T1000 (cell line): ENCODE data around the gene NRP2.

ENCODE experiments used
- DNase-seq: peaks from one replicate; lab custom pipeline; 2025; ENCODE audit warnings: mixed read lengths; lab: John Stamatoyannopoulos, UW

The NRP2 gene, protein sequence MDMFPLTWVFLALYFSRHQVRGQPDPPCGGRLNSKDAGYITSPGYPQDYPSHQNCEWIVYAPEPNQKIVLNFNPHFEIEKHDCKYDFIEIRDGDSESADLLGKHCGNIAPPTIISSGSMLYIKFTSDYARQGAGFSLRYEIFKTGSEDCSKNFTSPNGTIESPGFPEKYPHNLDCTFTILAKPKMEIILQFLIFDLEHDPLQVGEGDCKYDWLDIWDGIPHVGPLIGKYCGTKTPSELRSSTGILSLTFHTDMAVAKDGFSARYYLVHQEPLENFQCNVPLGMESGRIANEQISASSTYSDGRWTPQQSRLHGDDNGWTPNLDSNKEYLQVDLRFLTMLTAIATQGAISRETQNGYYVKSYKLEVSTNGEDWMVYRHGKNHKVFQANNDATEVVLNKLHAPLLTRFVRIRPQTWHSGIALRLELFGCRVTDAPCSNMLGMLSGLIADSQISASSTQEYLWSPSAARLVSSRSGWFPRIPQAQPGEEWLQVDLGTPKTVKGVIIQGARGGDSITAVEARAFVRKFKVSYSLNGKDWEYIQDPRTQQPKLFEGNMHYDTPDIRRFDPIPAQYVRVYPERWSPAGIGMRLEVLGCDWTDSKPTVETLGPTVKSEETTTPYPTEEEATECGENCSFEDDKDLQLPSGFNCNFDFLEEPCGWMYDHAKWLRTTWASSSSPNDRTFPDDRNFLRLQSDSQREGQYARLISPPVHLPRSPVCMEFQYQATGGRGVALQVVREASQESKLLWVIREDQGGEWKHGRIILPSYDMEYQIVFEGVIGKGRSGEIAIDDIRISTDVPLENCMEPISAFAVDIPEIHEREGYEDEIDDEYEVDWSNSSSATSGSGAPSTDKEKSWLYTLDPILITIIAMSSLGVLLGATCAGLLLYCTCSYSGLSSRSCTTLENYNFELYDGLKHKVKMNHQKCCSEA

DNA sequence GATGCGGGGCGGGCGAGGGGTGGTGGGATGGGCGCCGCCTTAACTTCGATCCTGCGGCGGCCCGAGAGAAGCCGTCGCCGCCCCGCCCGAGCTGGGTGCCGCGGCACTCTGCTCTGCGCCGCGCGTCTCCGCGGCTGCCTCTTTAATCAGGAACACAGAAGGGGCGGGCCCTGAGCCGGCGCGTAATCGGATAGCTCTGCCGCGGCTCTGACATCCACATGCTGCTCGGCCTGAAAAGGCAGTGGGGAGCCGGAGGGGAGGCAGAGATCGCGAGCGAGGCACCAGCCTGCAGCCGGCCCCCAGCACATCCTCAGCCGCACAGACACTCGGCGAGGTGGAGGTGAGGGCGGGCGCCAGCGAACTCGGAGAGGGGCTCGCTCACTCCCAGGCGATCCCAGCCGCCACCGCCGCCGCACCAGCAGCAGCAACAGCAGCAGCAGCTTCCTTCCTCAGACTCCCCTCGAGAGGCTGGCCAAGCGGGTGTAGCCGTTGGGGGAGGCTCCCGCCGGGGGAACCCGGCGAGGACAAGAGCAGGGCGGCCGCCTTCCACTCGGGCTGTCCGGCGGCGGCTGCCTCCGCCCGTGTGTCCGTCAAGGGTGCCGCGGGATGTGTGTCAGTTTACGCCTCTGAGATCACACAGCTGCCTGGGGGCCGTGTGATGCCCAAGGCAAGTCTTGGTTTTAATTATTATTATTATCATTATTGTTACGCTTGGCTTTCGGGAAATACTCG, at the start of gene NRP2:
NRP2 (plus strand) TSS at position 263 of the 732 bp plus-strand sequence. CDS start 790 bp downstream, outside the sequence.
- DNase-seq, result peak; percentile 75

DNA sequence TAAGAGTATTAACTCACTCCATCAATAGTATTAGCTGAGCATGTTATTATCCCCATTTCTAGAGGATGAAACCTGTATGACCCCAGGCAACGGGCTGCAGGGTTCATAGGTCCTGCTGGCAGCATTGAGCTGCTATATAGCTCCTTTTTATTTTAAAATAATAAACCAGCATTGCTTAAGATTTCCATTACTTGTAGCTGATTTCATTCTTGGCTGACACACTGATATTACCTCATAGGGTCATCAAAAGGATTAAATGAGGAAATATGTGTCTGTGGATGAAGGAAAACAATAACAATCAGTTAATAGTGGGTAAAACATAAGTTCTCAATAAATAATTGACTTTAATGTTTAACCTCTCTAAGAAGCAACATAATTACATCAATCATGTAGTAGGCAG, 48.3 kb upstream of the NRP2 start:
- DNase-seq, result no peak

DNA sequence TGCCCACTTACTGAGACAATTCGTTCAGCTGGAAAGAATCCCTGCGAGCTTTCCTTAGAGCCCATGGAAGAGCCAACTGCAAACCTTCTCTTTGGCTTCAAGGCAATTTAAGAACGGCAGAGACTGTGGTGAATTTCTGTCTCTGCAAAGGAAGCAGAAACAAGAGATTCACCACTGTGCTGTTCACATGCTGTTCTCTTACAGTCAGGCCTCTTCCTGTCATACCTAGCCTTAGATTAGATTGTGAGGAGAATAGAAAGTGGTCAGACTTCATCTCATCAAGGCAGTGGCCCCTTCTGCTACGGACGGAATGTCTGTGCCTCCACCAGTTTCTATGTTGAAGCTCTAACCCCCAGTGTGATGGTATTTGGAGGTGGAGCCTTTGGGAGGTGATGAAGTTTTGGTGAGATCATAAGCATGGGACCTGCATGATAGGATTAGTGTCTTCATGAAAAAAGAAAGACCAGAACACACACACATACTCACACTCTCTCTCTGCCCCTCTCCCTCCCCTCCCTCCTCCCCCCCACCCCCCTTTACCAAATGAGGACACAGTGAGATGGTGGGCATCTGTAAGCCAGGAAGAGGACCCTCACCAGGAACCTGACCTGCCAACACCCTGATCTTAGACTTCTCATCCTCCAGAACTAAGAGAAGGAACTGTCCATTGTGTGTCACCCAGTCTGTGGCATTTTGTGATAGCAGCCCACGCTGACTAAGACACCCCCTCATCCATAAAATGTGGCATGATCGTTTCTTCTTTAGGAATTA, 45.6 kb upstream of the NRP2 start:
- no peak for DNase-seq

DNA sequence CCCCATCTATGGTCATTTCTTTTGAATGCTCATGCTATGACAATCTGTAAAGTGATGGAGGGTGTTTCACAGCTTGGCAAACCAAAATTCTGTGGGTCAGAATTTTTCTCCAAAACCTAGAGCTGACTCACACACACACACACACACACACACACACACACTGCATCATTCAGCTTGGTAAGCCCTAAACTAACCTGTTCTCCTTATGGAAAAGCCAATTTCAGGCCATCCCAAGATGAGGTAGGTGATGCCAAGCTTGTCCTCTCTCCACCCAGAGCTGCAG, 45.0 kb upstream of the NRP2 start:
- no peak for DNase-seq

DNA sequence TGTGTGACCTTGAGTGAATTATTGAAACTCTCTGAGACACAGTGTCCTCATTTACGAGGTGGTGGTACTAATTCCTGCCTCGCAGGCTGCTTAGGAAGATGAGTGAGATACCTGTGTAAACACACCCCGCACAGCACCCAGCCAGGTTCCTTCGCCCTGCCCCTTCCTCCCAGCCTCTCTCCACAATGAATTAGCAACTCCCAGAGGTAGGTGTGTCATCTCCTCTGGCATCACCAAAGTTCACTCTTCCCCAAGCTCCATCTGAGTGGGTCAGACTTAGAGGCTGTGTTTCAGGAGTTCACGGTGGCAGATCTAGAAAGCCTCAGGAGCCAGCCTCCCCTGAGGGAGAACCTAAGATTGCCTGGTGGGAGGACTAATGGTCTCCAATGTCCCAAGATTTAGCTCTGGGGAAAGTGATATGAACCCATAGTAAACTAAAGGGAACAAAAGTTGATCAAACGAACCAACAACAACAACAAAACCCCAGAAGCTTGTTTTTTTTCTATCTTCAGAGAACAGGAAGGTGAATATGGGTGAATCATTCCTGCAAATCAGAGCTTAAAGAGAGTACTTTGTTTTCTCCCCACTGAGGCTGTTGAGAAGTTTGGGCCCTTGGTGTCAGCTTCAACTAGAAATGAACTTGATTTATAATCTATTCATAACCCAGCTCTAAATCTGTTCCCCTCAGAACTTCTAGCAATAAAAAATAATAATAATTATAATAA, 44.4 kb upstream of the NRP2 start:
- DNase-seq, result no peak

DNA sequence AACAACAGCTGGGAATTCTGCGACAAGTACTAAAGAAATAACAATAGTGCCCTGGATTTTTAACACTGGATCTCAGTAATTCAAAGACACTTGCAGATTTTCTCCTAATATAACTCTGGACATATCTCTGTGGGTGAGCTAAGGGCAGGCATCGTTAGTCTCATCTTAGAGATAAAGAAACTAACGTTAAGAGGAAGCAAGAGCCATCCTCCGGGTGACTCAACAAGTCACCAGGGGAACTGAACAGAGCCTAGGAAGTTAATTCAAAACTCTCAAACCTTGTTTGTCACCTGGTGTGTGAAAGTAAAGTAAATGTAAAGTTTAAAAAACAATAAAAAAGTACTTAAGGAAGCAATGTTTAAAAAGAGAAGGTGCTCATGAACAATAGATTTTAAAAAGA, 41.6 kb upstream of the NRP2 start:
- no peak for DNase-seq

DNA sequence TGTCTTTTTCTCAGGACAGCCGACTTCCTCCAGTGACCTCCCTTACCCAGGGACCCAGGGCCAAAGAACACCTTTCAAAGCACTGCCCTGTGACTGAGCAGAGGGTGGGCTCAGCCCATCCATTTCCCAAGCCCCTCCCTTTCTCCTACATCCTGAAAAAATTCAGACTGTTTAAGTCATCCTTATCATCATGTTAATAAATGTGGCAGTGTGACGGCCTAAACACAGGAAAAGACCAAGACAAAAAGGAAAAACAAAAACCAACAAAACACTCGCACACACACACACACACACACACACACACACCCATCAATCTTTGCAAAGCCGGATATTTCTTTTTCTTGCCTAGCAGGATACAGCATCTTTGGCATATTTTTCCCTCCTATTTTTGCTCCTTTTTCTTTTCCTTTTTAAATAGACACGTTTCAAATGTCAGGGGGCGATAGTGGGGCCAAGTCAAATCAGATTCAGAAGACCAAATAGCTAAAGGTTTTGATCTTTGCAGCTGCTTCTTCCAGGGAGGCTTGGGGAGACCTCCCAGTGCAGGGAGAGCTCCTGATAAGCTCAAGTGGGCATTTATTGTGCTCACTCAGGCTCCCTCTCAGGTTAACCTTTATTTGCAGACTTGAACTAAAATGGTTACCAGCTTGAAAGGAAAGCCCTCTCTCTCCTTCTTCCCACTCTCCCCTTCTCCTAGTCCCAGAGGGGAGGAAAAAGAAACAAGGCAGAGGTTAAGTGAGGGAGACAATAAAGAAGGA, 39.5 kb upstream of the NRP2 start:
- DNase-seq, result no peak

DNA sequence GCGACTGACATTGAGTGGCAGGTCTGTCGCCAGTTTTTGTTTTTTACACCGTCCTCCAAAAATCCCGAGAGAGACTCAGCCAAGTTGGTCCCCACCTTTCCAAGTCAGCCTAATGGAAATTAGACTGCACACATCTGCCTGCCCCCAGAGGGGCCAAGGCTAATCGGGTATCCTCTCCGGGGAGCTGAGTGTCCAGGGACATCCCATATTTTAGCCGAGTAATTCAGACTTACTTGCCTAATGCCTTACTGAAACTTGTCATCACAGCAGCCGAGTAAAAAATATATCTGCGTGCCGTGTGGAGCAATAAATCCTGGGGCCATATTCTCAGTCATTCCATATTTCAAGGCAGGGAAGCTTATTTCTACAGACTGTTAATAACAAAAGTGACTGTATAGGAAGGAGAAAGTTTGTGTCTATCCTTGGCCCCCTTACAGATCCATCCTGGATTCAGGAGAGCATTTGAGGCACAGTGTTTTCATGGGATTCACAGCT, 38.9 kb upstream of the NRP2 start:
- DNase-seq, result no peak

DNA sequence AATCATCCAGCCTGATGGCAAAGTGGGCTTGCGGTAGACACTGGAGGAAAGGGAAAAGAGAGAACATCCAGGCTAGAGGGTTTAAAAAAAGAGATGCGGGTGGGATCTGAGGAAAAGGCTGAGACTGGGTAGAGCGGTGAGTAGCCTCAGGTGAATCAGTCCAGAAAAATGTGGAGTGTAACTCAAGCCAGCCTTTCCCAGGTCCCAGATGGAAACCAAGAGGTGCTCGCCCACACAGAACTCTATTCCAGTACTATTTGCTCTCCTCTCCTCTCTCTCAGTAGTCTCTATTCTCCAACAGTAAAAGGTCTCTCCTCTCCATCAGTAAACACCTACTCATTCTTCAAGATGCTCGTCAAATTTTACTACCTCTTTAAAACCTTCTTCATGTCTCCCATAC, 38.3 kb upstream of the NRP2 start:
- no peak for DNase-seq

DNA sequence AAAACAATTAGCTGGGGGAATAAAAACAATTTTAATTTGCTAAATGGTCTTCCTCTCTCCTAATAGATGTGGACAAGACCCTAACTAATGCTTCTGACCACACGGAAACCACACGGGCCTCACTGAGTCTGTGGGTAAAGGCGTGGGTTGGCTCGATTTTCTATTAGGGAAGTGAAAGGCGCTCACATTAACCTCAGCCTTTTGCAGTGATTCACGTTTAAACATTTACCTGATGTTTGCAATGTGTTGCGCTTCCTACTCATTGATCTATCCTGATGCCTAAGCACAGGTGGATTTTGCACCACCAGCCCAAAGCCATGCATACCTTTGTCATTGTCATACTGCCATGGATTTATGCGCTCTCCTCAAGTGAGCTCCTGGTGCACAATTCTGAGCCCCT, 35.6 kb upstream of the NRP2 start:
- no peak for DNase-seq

DNA sequence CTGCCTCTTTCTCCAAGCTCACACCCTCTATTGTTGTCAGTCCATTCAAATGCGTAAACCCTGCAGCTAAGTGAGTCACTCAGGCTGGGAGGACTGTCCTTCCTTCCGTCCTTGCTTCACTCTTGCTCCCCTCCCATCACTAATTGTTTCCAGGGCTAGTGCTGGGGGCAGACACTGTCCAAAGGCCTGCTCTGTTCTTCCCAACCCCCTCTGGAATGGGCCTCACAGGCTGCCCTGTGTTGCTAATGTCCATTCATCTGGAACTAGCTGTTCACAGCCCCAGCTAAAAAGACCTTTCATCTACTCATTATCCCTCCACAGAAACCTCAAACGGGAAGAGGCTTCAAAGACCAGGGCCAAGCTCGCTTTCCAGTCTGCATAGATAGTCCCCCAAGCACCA, 31.9 kb upstream of the NRP2 start:
- DNase-seq, result no peak

DNA sequence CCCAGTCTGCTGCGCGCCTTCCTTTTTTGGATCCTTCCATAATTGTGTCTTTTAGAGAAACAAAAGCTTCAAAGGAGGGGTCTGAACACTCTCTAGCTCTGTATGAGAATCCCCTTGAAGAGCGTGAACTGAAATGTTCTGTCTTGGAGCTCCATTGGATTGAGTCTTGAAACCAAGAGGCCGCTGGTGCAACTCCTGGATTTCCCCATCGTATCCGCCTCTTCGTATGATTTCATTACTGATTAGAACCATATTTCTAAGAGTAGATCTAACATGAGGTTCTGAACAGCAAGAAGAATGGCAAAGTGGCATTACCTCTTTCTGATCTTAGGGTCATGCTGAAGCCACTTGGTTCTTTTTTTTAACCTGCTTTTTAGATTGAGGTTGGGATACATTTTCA, 31.4 kb upstream of the NRP2 start:
- DNase-seq, result no peak

DNA sequence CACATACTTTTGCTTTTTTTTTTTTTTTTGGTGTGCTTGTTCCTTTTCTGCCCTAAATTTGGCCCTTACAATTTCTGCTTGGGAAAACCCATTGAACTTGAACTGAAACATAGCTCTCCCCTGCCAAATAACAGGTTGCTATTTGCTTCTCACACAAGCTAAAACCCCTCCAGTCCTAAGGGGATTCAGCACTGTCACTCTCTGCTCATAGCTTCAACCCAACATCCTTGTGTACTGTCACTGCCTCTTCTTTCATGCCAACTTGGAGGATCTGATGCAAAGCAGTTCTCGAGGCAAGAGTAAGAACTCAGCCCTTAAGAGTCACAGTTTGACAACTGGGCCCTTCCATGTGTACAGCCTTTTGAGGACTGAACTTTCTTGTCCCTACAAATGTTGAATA, 30.6 kb upstream of the NRP2 start:
- DNase-seq, result no peak

DNA sequence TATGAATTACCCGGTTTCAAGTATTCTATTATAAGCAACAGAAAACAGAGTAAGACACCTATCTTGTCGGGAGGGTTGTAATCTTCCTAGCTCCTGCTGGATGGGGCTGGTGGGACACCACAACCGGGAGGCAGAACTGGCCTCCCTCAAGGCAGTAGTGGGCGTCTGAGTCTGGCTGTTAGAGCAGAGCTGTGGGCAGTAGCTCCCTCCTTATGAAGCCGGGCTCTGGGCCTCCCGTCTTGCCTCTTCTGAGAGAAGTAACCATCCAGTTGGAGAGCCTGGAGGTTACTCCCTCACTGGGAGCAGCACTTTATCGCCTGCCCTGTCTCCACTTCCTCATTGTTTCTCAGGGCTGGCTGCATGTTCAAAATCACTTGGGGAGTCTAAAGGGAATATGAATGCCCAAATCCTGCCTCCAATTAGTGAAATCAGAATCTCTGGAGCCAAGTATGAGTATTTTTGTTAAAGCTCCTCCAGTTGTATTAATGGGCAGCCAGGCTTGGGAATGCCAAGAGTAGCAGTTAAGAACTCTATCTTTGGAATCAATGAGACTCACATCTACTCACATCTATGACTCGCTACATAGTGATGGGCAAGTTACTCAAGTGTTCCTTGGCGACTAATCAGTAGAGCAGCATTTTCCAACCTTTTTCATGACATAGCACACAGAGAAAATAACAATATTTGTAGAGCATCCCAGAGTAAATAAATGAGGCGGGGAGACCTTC, 27.3 kb upstream of the NRP2 start:
- no peak for DNase-seq

DNA sequence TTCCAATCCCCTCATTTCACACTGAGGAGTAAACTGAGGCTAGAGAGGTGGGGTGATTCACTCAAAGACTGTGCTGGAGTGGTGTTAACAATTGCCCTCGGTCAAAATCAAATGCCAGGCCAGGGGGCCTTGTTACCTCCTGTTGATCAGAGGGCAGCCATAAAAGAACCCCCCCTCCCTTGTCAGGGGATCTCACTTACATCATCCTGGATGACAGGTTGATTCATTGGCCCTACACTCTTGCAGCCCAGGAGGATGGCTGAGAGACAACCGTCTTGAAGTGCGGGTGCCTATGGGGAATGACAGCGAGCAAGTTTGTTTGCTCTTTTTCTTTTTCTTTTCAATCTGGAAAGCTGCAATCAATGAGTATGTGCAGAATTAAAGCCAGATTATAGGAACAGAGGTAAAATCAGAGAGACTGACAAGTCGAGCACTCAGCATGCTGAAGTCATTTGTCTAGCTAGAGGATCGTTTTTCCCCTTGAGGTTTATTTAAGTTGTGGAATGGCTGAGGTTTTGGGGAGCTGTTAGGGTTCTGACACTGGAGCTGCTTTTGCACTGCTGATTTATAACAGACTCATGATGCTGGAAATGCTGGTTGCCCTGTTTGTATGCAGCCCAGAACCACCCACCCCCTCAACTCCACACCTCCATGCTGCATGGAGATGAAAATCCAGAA, 26.4 kb upstream of the NRP2 start:
- no peak for DNase-seq

DNA sequence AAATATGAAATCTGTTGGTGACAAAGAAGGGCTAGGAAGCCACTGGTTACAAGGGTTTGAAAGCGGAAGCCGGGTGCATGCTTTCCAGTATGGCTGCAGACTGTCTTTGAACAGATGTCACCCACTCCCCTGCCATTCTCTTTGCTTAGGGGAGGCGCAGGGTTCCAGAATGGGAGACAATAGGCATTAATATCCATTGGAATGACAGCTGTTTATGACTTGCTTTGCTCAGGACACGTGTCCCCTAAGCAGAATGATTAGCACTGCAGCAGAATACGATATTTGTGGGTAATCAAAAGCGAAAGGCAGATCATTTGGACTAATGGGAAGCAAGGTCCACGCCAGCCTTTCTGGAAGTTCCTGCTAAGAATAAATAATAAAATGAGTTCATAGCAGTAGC, 25.8 kb upstream of the NRP2 start:
- DNase-seq, result no peak

DNA sequence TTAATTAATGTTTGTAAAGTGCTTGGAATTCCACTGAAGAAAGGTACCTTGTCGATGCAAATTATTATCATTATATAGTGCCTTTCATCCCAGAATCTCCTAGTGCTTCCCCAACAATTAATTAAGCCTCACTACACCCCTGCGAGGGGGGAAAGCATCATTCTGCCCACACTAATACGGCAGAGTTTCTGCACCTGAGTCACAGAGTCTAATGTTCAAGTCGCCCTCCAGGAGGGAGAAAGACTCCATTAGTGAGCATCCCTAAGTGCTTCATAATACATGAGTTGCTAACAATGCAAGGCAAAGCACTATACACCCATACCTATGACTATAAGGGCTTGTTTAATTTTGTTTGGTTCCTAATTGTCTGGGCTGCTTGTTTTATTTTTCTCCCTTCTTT, 25.4 kb upstream of the NRP2 start:
- DNase-seq, result no peak

DNA sequence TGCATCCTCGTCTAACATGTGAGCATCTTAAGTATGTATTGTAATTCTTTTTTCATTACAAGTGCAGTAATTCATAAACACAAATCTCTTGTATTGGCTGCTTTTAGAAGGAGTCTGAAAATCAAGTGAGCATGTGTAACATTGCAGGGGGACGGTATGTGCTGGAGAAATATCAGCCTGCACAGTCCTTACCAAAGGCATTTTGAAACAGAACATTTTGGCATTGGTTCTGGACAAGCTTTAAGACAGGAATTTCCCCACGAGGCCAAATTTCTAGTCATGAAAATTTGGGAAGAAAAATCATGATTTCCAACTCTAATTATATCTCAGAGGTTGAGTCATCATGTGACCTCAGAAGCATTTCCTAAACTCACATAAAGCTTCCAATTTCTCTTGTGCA, 24.7 kb upstream of the NRP2 start:
- no peak for DNase-seq

DNA sequence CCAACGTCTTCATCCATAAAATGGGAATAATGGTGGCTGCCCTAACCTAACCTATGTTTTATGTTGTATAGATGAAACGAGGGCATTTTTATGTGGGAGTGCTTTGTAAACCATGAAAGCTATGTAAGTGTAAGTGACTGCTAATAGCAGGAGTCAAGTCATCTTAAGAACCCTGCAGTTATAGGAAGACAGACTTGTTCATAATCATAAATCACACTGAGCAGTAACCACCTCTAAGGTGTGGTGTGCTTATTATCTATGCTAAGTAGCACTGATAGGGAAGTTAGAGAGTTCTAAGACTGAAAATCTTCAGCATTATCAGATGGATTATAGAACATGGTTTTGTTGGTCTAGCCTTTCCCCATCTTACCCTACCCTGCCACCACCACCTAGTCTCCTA, 24.2 kb upstream of the NRP2 start:
- no peak for DNase-seq
